NCI-H1417 treated with DMSO at 0.1 percent for 48 hours (cell line): Measurements from ENCODE around the gene FXYD4.

Experiments
- DNase-seq: peaks from one replicate; lab custom pipeline; 2025; lab: John Stamatoyannopoulos, UW

FXYD4 gene

DNA sequence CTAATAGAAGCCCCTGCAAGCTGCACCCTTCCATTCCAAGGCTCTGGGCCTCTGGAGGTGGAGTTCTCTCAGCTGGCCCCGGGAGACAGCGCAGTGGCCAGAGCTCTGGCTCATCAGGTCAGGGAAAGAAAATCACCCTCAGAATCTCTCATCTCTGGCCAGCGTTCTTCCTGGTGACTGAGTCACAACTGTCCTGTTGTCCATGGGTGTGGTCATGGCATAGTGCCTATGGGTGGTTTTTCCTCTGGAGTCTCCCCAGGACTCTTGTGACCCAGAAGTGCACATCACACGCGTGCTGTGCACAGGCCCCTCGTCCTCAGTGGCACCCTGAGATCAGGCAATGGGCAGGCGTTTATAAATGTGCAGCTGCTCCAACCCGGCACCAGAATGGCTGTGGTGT is 27.4 kb upstream of the FXYD4 start:
- DNase-seq = no peak

DNA sequence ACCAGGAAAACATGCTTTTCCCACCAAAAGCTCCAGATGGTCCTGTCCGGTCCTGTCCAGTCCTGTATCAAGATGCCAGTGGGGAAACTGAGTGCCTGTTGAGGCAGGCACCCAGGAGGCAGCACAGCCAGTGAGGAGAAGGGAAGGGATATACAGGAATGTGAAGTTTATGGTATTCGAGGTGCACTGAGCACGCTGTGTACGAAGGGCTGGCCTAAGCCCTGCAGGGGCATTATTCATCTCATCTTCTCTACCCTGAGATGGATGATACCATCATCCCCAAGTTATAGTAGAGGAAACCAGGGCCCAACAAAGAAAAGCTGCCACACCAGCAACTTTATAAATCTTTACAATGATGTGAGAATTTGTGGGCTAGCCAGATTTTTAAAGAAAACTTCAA is 23.4 kb upstream of the FXYD4 start:
- no peak for DNase-seq

DNA sequence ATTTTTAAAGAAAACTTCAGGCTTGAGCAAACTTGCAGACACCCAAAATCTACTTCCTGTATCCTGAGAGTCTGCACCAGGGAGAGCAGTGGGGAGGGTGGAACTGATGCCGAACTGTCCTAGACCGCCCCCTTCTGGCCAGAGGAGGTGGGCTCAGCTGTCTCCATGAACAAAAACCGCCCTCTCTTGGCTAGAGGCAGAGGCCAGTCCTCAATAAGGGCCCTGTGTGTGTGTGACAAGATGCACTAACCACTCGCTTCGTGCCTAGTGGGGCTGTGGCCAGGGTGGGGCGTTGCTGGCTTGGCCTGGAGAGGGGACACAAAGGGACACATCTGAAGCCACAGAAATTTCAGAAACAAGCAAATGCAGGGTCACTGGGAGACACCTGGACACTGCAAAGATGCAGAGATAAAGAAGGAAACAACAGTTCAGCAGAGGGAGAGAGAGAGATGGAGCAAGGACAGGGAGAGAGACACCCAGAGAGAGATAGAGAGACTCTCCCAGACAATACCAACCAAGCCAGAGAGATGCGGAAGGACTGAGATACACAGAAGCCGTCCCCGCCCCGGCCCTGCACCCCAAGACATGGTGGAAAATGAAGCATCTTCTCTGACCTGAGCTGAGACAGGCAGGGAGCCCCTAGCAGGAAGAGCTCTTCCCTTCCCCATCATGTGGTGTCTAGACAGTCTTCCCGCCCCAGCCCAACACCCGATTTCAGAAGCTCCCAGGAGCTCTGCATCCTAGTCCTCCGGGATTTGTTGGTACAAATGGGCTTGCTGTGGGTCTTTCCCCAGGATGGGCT is 22.7 kb upstream of the FXYD4 start:
- peak; percentile 9 for DNase-seq

DNA sequence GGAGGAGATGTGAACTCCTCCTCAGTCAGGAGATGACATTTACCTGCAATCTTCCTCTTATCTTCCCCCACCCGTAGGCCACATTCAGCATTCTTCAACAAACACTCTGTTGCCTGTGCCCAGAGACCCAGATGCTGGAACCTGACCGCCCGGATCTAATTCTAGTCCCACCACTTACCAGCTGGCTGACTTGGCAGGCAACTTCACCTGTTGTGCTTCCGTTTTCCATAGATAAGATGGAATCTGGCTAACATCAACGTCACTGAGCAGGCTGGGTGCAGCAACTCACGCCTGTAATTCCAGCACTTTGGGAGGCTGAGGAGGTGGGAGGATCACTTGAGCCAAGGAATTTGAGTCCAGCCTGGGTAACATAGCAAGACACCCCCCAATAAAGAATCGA is 21.3 kb upstream of the FXYD4 start:
- no peak for DNase-seq

DNA sequence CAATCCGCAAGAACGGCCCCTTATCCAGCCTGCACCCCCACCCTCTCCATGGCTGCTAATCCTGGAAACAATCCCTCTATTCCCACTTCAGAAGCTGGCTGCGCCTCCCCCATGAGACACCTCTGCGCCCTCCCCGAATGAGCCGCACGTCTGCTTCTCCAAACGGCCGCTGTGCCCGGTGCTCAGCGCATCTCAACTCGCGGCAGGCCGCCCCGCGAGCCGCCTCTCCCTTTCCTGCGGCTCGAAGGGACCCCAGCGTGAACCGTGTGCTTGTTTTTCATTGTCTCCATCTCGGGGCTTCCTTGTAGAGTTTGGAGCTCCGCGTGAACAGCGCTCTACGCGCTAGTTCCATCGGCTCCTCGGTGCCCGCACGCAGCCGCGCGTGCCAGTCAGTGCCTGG is 20.8 kb upstream of the FXYD4 start:
- no peak for DNase-seq

DNA sequence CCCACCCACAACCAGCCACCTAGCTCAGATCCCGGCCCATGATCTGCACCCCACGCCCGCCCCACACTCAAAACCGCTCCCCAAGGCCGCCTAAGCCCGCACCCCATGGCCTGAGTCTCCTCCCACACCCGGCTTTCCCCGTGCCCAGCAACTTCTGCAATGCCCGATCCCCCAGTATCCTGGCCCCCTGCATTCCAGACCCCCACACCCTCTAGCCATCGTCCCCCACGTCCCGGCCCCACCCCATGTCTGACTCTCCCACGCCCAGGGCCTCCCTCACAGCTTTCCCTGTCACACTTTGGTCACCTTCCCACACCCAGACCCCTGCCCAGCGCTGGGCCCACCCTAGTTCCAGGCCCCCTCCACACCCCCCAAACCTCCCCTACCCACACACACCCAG is 20.1 kb upstream of the FXYD4 start:
- DNase-seq = no peak

DNA sequence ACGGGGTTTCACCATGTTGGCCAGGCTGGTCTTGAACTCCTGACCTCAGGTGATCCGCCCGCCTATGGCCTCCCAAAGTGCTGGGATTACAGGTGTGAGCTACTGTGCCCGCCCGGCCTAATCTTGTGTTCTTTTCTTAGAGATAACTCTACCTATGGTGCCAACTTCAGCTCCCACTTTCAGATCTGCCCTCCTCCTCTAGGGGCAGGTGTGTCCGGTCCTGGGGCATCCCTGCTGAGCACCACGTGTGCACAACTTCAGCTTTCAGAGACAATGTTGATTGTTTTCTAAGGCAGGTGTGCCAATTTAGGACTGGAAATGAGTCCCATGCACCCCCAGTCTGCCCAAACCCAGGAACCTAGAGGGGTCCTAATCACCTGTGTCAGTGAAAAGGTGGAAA is 18.5 kb upstream of the FXYD4 start:
- peak; percentile 7 for DNase-seq

DNA sequence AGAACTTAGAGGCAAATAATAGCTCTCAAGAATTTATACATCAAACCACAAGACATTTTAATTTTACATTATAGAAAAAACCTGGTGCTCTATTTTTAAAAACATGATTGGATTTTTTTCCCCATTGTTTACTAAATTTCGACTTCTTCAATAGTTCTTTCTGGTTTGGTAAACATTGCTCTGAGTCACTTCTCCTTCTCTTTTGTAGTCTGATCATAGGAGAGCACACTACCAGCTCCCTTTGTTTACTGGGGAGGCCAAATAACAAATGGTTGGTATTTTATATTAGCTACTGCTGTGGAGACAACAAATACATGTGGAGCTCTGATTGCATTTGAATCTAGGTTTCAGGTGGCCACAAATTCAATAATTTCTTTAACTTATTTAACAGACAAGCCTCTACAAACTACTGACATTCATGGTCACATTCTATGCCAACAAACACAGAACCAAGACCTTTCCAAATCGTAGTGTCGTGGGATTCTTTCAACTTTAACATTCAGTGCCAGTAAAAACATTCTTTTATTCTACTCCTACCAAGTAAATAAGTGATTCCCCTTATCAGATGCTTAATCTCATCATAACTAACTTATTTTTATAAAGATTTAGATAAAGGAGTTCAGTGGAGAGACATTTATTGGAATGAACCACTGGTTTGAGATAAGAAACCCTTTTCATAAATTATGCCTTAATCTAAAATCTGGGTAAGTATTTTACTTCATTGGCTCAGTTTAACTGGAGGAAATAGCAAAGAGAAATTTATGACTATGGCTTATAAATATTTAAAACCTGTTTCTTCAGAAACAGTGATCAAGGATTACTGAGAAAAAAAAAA is 17.7 kb upstream of the FXYD4 start:
- peak; percentile 0 for DNase-seq

DNA sequence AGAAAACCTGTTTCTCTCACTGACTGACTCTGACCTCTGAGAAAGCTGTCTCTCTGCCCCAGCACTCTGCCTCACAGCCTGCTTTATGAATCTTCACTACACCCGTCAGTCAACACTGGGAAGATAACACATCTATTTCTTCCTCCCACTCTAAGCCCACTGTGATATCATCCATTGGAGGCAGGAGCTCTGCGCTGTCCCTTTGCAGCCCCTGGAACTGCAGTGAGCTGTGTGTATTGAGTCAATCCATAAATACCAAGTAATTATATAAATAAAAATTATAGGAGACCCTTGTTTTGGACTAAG is 17.2 kb upstream of the FXYD4 start:
- DNase-seq = no peak

DNA sequence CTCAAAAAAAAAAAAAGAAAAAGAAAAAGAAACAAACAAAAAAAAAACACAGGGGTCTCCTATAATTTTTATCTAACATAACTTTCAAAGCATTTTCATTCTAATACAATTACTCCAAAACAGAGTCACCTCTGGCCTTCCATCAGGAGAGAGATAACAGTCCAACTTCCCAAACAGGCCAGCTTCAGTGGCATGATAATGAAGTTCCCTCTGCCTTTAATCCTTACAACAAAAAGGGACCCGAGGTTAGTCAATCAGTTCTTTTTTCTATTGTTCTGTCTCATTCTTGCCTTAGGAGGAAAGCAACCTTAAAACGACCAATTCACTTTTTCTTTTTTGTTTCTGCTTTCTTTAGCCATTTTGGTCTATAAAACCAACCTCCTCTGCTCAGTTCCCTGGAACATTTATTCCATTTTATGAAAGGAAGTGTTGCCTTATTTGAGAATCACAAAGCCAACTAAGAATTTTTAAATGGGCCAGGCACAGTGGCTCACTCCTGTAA is 16.5 kb upstream of the FXYD4 start:
- no peak for DNase-seq

DNA sequence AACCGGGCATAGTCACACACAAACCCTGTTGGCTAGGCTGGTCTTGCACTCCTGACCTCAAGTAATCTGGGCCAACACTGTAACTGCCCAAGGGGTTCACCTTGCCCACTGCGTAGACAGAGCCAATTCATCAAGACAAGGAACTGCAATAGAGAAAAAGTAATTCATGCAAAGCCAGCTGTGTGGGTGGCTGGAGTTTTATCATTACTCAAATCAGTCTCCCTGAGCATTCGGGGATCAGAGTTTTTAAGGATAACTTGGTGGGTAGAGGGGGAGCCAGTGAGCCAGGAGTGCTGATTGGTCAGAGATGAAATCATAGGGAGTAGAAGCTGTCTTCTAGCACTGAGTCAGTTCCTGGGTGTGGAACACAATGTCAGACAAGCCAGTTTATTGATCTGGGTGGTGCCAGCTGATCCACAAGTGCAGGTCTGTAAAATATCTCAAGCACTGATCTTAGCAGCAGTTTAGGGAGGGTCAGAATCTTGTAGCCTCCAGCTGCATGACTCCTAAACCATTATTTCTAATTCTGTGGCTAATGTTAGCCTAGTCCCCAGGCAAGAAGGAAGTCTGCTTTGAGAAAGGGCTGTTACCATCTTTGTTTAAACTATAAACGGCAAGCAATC is 15.6 kb upstream of the FXYD4 start:
- no peak for DNase-seq

DNA sequence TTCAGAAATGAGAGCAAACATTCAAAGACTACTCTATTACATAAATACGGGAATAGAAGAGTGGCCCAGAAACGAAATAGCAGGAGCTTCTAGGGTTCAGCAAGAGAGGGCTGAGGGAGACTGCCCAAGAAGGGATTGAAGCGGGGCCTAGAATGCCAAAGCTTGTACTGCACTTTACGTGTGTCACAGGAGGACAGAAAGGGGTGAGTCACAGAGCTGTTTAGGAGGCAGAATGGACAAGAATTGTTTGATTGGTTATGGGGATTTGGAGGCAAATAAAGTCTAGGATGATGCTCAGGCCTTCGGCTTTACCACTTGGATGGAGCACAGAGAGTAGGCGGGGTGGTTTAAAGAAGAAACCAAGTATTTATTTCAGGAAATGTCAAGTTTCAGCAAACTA is 11.3 kb upstream of the FXYD4 start:
- no peak for DNase-seq

DNA sequence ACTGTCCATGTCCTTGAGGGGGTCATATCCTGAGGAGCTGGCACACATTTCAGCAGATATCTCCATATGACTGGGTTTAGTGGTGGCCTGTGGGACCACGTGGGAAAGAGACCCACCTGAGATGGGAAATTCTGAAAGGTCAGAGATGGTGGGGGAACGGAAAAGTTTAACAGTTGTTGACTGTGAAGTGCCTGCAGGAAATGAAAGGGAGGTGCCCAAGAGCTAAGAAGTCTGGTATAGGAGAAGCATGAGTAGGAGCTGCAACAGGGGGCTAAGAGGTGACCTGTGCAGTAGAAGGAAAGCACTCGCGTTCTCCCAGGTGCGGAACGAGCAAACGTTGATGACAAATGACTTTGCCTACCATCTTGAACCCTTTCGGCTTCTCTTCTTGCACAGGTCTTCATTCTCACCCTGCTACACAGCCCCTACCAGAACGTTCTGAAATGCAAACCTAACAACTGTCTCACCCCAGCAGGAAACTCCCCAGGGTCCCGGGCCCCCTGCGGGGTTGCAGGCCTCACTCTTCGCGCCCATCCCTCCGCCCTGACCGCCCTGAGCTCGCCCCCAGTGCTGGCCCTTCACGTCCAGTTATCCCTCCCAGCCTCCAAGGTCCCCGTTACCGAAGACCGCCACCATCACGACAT is 9.8 kb upstream of the FXYD4 start:
- DNase-seq = no peak

DNA sequence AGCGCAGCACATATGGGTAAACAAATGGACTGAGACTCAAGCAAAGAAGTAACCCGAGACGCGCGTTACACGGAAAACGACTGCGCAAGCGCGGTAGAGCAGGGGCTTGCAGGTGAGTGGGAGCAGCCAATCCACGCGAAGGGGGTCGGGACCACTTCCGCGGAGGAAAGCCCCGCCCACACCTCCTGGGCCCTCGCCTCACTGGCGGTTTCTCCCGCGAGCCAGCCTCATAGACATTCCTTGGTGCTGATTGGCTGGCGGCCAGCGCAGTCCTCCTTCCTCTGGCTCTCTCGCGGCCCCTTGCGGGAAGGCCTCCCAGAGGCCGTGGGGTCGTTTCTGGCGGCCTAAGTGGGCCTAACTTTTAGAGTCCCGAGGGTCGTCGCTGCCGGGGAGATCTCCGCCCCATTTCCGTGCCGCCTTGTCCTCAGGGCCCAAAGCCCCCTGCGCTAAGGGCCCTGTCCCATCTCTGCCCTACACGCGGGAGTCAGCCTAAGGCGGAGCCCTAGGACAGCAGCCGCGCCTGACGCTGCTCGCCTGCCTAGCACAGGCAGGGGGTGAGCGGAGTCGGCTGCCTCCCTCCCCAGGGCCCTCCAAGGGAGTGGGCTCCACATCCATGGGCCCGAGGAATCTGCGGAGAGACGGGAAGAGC is 9.1 kb upstream of the FXYD4 start:
- DNase-seq = peak; percentile 0

DNA sequence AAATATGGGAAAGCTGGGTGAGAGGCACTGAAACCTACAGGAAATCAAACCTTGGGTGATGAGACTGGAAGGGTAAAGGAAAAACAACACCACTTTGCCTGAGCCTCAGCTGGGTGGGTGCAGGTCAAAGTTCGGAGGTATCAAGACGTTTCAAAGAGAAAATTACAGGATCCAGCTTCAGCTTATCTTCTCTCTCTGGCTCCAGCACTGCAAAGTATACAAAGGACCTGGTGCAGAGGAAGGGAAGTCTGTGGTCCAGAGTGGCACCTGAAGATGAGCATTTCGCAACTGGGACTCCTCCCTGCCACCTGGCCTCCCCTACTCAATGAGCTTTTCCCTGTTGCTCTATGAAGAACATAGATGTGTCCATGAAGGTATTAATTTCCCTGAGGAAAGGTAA is 6.4 kb upstream of the FXYD4 start:
- DNase-seq = no peak

DNA sequence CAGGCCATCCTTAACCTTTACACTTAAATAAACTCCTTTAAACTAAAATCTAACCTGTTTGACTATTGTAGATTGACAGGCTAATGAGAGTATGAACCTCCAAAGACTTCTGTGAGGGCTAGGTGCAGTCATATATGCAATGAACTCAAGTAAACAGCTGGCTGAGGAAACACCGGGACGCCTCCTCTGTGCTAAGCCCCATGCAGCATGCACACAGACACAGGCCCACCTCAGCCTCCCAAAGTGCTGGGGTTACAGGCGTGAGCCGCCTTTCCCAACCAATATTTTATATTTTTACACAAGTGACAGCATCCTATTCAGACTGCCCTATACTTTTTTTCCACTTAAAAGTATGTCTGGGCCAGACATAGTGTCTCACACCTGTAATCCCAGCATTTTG is 1.5 kb upstream of the FXYD4 start:
- DNase-seq = no peak

DNA sequence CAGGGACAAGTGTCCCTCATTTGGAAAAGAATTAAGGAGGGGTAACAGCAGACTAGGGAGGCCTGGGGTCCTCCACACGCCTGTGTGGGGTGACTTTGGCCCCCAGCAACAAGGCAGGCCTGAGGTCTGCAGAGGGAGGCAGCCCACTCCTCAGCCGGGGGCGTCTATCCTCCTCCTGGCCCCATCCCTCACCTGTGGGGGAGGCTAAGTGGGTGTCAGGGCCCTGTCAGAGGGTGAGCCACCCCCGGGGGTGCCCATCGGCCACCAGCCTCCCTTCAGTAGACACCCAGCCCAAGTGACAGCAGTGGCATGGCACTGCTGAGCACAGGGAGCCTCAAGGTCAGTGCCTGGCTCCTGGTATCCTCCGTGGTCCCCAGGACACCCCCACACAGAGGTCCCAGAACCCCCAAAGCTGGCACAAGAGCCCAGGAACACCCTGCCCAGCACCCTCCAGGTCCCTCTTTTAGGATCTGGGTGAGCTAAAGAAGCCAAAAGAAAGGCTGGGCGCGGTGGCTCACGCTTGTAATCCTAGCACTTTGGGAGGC is 693 bp upstream of the FXYD4 start:
- no peak for DNase-seq

DNA sequence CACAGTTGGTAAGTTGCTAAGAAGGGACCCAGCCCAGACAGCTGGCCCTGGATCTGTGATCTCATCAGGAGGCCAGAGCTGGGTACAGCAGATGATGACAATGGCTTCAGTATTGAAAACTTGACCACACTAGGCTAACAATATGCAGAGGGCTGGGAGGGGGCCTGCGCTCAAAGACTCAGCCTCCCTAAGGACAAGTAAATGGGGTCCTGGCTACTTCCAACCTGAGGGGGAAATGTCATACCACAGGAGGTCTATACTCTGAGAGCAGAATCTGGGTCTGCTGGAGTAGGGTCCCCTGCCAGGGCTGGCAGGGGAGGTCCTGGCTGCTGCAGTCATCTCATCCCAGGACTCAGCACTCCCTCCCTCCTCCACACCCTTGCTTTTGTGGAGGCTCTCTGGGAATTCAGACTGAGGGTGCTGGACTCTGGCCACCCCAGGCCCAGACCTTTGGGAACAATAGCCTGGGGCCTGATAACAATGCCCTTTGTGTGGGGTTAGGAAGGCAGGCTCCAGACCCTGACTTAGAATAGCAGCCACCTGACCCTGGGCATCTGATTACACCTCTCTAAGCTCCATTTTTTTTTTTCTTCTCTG is 1.4 kb downstream of the FXYD4 start:
- DNase-seq = no peak

DNA sequence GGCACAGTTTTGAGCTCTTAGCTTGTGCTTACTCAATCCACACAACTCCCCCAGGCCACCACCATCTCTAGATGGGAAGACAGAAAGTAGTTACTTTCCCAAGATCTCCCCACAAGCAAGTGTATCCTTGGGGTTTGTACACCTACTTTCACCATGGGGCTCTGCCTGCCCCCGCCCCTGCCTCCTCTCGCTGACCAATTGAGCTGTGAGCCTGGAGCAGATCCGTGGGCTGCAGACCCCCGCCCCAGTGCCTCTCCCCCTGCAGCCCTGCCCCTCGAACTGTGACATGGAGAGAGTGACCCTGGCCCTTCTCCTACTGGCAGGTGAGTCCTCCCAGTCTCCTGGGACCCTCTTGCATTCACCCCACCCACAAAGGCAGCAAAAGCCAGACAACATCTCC is 2.0 kb downstream of the FXYD4 start:
- no peak for DNase-seq

DNA sequence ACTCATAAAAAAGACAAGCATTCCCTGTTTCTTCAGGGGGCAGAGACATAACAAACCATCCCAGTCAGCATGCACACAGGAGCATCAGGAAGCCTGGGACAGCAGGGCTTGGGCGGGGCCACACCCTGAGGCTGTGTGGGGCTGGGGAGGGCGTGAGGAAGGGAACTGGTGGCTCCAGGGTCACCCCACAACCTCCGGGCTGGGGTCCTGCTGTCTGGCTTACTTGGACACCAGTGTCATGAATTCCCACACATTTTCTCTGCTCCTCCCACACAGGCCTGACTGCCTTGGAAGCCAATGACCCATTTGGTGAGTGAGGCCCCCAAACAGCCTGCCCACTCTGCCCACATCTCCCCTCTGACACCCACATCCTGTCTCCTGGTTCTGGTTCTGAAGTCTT is 2.8 kb downstream of the FXYD4 start:
- DNase-seq = no peak

DNA sequence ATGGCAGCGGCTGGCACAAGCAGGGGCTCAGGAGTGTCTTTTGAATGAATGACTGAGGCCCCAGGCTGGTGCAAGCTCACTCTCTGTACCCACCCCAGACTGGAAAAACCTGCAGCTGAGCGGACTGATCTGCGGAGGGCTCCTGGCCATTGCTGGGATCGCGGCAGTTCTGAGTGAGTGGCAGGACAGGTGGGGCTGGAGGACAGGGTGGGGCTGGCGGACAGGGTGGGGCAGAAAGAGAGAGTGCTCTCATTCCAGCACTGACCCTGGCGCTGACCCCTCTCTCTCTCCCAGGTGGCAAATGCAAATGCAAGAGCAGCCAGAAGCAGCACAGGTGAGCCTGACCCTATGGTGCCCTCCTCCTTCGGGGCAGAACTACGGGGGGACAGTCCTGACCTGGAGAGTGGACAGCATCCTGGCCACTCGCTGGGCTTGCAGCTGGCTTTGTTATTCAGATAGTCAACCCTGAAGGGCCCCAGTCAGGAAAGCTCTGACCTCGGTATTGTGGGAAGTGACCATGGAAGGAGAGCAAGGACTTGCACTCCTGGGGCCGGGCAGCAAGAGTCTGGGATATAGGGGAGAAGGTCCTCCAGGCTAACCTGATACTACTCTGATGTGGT is 4.1 kb downstream of the FXYD4 start:
- DNase-seq = no peak
